ENCODE measurements around the gene CRYL1. TPM values are rescaled to one million over a fixed set of nuclear protein-coding genes. Genes with fewer than 3 reads are reported as not detected.

CRYL1 gene
- total RNA-seq, 1 experiment from 2014 or later: 3.7 TPM

DNA sequence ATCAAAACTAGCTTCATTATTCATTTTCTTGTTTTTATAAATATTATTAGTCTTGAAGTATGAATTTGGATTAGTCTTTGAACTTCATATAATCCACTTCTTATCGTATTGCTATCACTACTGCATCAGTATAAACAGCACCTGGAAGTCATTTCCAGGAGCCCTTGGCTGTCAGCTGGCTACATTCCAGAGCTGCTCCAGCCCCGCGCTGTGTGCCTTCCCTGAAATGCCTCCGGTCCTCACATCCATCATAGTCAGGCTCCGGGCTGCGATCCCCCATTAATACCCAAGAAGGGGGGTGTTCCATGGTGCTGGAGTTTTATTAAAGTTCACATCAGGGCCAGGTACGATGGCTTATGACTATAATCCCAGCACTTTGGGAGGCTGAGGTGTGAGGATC lies 169.2 kb downstream of the CRYL1 start:
- no CpG with 5 or more reads among the region's 7 CpGs for WGBS (ENCODE audit: extremely low coverage, insufficient read length, low lambda C conversion rate)
- DNase-seq: no peak
- peaks cover 51% of the 10 kb centered on the region for H3K27me3 Mint-ChIP-seq (ENCODE audit: low read depth)
- H2BK12ac ChIP-seq (ENCODE audit: insufficient read length, low read depth, low read length): no peak overlapping the region
- H3K4me3 Mint-ChIP-seq: no peak overlapping the region
- H3K9ac ChIP-seq (ENCODE audit: extremely low read depth, insufficient read length, low read length): no peak overlapping the region
- no peak overlapping the region for H3T11ph ChIP-seq (ENCODE audit: low read length)
- no peak overlapping the region for H3K18ac ChIP-seq (ENCODE audit: insufficient read length, low read depth, low read length)
- H3K4me1 Mint-ChIP-seq: peaks cover 0 to 2% of the 10 kb centered on the region in 2 experiments; a peak in 1 of 4 replicates
- H3K27ac ChIP-seq (ENCODE audit: insufficient read length, low read depth, low read length): no peak overlapping the region
- no peaks in the 10 kb centered on the region for H3K4me1 ChIP-seq (ENCODE audit: insufficient read depth, low read length)
- H3K23me2 ChIP-seq (ENCODE audit: insufficient read length, low read depth, low read length, poor library complexity, severe bottlenecking): no peaks in the 10 kb centered on the region
- H2AK5ac ChIP-seq (ENCODE audit: insufficient read length, low read length): no peak overlapping the region
- no peak overlapping the region for H4K8ac ChIP-seq (replicated peaks; ENCODE audit: insufficient read length, low read depth, low read length)
- no peaks in the 10 kb centered on the region for H3K79me1 ChIP-seq (ENCODE audit: insufficient read depth, low read depth, low read length, poor library complexity, severe bottlenecking)
- H2BK5ac ChIP-seq (ENCODE audit: insufficient read length, low read length): no peak overlapping the region
- H3K36me3 Mint-ChIP-seq (ENCODE audit: insufficient read depth in 1 of 3, low read depth in 3 of 3): no peaks in the 10 kb centered on the region
- no peak for TF ChIP-seq CTCF (conservative IDR thresholded peaks at IDR 0.05)
- no peak overlapping the region for H3K56ac ChIP-seq (ENCODE audit: insufficient read length, low read depth, low read length)
- H3K23ac ChIP-seq (ENCODE audit: insufficient read length, low read depth, low read length): no peak overlapping the region
- no peak overlapping the region for H2AFZ ChIP-seq (ENCODE audit: low read length)
- H4K91ac ChIP-seq (ENCODE audit: insufficient read length, low read depth, low read length): no peak overlapping the region
- H2BK120ac ChIP-seq (ENCODE audit: low read depth, low read length, poor library complexity, severe bottlenecking): no peak overlapping the region
- H2BK15ac ChIP-seq (ENCODE audit: low read depth, low read length): no peak overlapping the region
- no peak overlapping the region for H2BK20ac ChIP-seq (ENCODE audit: low read depth, low read length, poor library complexity, severe bottlenecking)
- no peaks in the 10 kb centered on the region for H4K20me1 ChIP-seq (ENCODE audit: control insufficient read depth, insufficient read depth, insufficient read length)
- peaks cover 2% of the 10 kb centered on the region; the same call in 1 of the 2 replicates for H3K27me3 ChIP-seq (ENCODE audit: insufficient read depth, low read length)
- H3K4ac ChIP-seq (ENCODE audit: low read depth, low read length): no peak overlapping the region
- H3K79me2 ChIP-seq (ENCODE audit: insufficient read depth, low read length): no peaks in the 10 kb centered on the region
- H4K5ac ChIP-seq (ENCODE audit: insufficient read length, low read depth, low read length): no peak overlapping the region
- no peak overlapping the region for H3K27ac Mint-ChIP-seq
- H3K9me3 ChIP-seq (ENCODE audit: control insufficient read depth, low read depth, low read length): no peaks in the 10 kb centered on the region
- H3K9me3 Mint-ChIP-seq: no peaks in the 10 kb centered on the region; a peak in 1 of 5 replicates
- no peak overlapping the region for H3K4me2 ChIP-seq (ENCODE audit: insufficient read depth, insufficient read length, low read length)
- no peak overlapping the region for H3K14ac ChIP-seq (ENCODE audit: insufficient read depth, low read length)
